SK-N-SH treated with all-trans-retinoic acid at 6 μM for 48 hours (cell line): ENCODE data around the gene MSLN.

Experiments used
- ATAC-seq: fragments of 200-7000 bp; cut with Tn5 transposase; 3 replicates; pipeline ENCODE4 v1.9.1; 2020; ENCODE audit warnings: mild to moderate bottlenecking, moderate library complexity
- ARNTL ChIP-seq: fragments of 450-650 bp; formaldehyde crosslinking; IDR thresholded peaks from 2 replicates; pipeline ENCODE4 v1.5.0; 2020; ENCODE audit warnings: low read depth, mild to moderate bottlenecking, moderate library complexity, borderline replicate concordance
- BACH2 ChIP-seq: fragments of 250-450 bp; sonication (Bioruptor Pico); IDR thresholded peaks from 2 replicates; pipeline ENCODE4 v1.9.0; 2021; ENCODE audit warnings: mild to moderate bottlenecking, borderline replicate concordance
- CSDC2 ChIP-seq: fragments of 250-450 bp; sonication (Bioruptor Pico); IDR thresholded peaks from 2 replicates; pipeline ENCODE4 v1.5.0; 2020; ENCODE audit warnings: mild to moderate bottlenecking, moderate library complexity
- ESRRG ChIP-seq: fragments of 250-450 bp; sonication (Bioruptor Pico); IDR thresholded peaks from 2 replicates; pipeline ENCODE4 v1.6.1; 2021; ENCODE audit warnings: mild to moderate bottlenecking
- GLIS3 ChIP-seq: fragments of 250-450 bp; sonication (Bioruptor Pico); IDR thresholded peaks from 2 replicates; pipeline ENCODE4 v1.5.0; 2020; ENCODE audit warnings: mild to moderate bottlenecking, moderate library complexity
- ISL1 ChIP-seq: fragments of 250-450 bp; sonication (Bioruptor Pico); IDR thresholded peaks from 2 replicates; pipeline ENCODE4 v2.1.2; 2022; ENCODE audit warnings: mild to moderate bottlenecking, moderate library complexity
- PPARA ChIP-seq: fragments of 250-450 bp; sonication (Bioruptor Pico); IDR thresholded peaks from 2 replicates; pipeline ENCODE4 v1.5.0; 2020; ENCODE audit warnings: mild to moderate bottlenecking, borderline replicate concordance
- RARB ChIP-seq: fragments of 250-450 bp; sonication (Bioruptor Pico); IDR thresholded peaks from 2 replicates; pipeline ENCODE4 v1.8.0; 2021; ENCODE audit warnings: mild to moderate bottlenecking, moderate library complexity
- TCF4 ChIP-seq: fragments of 250-450 bp; sonication (Bioruptor Pico); IDR thresholded peaks from 2 replicates; pipeline ENCODE4 v1.8.0; 2021; ENCODE audit warnings: mild to moderate bottlenecking, moderate library complexity, borderline replicate concordance
- TOX ChIP-seq: fragments of 250-450 bp; sonication (Bioruptor Pico); IDR thresholded peaks from 2 replicates; pipeline ENCODE4 v1.8.0; 2021; ENCODE audit warnings: mild to moderate bottlenecking, moderate library complexity, borderline replicate concordance
- ZC3H10 ChIP-seq: fragments of 250-450 bp; sonication (Bioruptor Pico); IDR thresholded peaks from 2 replicates; pipeline ENCODE4 v1.5.1; 2021; ENCODE audit warnings: mild to moderate bottlenecking, moderate library complexity
- ZNF70 ChIP-seq: fragments of 450-650 bp; formaldehyde crosslinking; IDR thresholded peaks from 2 replicates; pipeline ENCODE4 v1.5.0; 2020; ENCODE audit warnings: mild to moderate bottlenecking, moderate library complexity
- ZNF8 ChIP-seq: fragments of 450-650 bp; formaldehyde crosslinking; IDR thresholded peaks from 2 replicates; pipeline ENCODE4 v1.5.0; 2020; ENCODE audit warnings: mild to moderate bottlenecking, moderate library complexity
- TF ChIP-seq, protein P1 (sequence below): fragments of 250-450 bp; sonication (Bioruptor Pico); IDR thresholded peaks from 2 replicates; pipeline ENCODE4 v1.5.1; 2021; ENCODE audit warnings: mild to moderate bottlenecking, moderate library complexity
- TF ChIP-seq, protein P2 (sequence below): fragments of 250-450 bp; sonication (Bioruptor Pico); IDR thresholded peaks from 2 replicates; pipeline ENCODE4 v1.5.1; 2020; ENCODE audit warnings: low read depth, mild to moderate bottlenecking, moderate library complexity
- TF ChIP-seq, protein P3 (sequence below): fragments of 250-450 bp; sonication (Bioruptor Pico); IDR thresholded peaks from 2 replicates; pipeline ENCODE4 v1.8.0; 2020; ENCODE audit warnings: mild to moderate bottlenecking, moderate library complexity, borderline replicate concordance
- TF ChIP-seq, protein P4 (sequence below): fragments of 250-450 bp; sonication (Bioruptor Pico); IDR thresholded peaks from 2 replicates; pipeline ENCODE4 v1.5.0; 2020; ENCODE audit warnings: mild to moderate bottlenecking, moderate library complexity
- TF ChIP-seq, protein P5 (sequence below): fragments of 250-450 bp; sonication (Bioruptor Pico); IDR thresholded peaks from 2 replicates; pipeline ENCODE4 v1.8.0; 2021; ENCODE audit warnings: low read depth, mild to moderate bottlenecking, moderate library complexity, borderline replicate concordance

The MSLN gene

DNA sequence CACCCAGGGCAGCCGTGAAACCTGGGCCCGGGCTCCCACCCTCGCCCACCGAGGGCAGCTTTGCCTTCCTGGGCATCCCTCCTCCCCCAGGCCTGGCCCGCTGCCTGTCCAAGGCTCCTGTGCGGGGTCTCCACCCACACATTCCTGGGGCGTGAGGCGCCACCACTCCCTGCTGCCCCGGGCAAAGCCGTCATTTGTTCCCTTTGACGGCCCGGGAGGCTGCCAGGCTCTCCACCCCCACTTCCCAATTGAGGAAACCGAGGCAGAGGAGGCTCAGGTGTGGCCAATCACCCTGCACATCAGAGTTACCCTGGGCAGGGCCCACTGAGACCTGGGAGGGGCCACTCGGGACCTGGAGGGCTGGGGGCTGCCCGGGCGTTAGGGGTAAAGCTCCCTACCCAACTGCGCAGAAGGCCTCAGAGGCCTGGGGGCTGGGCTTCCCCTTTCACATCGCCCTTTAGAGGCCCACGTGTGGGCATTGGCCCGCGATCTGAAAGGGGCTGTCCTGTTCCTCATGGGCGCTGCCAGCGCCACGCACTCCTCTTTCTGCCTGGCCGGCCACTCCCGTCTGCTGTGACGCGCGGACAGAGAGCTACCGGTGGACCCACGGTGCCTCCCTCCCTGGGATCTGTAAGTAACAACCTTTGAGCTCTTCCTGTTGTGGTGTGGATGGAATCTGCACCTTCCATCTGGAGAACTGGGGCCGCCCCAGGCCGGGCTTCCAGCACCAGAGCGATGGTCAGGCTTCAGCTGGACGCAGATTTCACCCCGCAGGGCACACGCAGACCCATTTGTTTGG, at the start of gene MSLN:
Gene MSLN, plus strand, starts transcription at position 190 of the 799 bp plus-strand sequence. CDS start 1,947 bp downstream, outside the sequence.
- TF ChIP-seq, protein P1, sequence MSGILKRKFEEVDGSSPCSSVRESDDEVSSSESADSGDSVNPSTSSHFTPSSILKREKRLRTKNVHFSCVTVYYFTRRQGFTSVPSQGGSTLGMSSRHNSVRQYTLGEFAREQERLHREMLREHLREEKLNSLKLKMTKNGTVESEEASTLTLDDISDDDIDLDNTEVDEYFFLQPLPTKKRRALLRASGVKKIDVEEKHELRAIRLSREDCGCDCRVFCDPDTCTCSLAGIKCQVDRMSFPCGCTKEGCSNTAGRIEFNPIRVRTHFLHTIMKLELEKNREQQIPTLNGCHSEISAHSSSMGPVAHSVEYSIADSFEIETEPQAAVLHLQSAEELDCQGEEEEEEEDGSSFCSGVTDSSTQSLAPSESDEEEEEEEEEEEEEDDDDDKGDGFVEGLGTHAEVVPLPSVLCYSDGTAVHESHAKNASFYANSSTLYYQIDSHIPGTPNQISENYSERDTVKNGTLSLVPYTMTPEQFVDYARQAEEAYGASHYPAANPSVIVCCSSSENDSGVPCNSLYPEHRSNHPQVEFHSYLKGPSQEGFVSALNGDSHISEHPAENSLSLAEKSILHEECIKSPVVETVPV (CRISPR knock-in tag): no peak
- TF ChIP-seq ESRRG (no peak), ZNF70 (CRISPR knock-in tag) (no peak), TOX (CRISPR knock-in tag) (no peak), ZC3H10 (CRISPR knock-in tag) (no peak), CSDC2 (CRISPR knock-in tag) (no peak), BACH2 (CRISPR knock-in tag) (no peak), ZNF8 (no peak), GLIS3 (CRISPR knock-in tag) (no peak), ISL1 (no peak), PPARA (CRISPR knock-in tag) (no peak)
- TF ChIP-seq, protein P2, sequence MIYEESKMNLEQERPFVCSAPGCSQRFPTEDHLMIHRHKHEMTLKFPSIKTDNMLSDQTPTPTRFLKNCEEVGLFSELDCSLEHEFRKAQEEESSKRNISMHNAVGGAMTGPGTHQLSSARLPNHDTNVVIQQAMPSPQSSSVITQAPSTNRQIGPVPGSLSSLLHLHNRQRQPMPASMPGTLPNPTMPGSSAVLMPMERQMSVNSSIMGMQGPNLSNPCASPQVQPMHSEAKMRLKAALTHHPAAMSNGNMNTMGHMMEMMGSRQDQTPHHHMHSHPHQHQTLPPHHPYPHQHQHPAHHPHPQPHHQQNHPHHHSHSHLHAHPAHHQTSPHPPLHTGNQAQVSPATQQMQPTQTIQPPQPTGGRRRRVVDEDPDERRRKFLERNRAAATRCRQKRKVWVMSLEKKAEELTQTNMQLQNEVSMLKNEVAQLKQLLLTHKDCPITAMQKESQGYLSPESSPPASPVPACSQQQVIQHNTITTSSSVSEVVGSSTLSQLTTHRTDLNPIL: no peak
- TF ChIP-seq, protein P3, sequence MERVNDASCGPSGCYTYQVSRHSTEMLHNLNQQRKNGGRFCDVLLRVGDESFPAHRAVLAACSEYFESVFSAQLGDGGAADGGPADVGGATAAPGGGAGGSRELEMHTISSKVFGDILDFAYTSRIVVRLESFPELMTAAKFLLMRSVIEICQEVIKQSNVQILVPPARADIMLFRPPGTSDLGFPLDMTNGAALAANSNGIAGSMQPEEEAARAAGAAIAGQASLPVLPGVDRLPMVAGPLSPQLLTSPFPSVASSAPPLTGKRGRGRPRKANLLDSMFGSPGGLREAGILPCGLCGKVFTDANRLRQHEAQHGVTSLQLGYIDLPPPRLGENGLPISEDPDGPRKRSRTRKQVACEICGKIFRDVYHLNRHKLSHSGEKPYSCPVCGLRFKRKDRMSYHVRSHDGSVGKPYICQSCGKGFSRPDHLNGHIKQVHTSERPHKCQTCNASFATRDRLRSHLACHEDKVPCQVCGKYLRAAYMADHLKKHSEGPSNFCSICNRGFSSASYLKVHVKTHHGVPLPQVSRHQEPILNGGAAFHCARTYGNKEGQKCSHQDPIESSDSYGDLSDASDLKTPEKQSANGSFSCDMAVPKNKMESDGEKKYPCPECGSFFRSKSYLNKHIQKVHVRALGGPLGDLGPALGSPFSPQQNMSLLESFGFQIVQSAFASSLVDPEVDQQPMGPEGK (CRISPR knock-in tag): no peak
- TF ChIP-seq, protein P4, sequence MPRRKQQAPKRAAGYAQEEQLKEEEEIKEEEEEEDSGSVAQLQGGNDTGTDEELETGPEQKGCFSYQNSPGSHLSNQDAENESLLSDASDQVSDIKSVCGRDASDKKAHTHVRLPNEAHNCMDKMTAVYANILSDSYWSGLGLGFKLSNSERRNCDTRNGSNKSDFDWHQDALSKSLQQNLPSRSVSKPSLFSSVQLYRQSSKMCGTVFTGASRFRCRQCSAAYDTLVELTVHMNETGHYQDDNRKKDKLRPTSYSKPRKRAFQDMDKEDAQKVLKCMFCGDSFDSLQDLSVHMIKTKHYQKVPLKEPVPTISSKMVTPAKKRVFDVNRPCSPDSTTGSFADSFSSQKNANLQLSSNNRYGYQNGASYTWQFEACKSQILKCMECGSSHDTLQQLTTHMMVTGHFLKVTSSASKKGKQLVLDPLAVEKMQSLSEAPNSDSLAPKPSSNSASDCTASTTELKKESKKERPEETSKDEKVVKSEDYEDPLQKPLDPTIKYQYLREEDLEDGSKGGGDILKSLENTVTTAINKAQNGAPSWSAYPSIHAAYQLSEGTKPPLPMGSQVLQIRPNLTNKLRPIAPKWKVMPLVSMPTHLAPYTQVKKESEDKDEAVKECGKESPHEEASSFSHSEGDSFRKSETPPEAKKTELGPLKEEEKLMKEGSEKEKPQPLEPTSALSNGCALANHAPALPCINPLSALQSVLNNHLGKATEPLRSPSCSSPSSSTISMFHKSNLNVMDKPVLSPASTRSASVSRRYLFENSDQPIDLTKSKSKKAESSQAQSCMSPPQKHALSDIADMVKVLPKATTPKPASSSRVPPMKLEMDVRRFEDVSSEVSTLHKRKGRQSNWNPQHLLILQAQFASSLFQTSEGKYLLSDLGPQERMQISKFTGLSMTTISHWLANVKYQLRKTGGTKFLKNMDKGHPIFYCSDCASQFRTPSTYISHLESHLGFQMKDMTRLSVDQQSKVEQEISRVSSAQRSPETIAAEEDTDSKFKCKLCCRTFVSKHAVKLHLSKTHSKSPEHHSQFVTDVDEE (CRISPR knock-in tag): no peak
- TF ChIP-seq, protein P5, sequence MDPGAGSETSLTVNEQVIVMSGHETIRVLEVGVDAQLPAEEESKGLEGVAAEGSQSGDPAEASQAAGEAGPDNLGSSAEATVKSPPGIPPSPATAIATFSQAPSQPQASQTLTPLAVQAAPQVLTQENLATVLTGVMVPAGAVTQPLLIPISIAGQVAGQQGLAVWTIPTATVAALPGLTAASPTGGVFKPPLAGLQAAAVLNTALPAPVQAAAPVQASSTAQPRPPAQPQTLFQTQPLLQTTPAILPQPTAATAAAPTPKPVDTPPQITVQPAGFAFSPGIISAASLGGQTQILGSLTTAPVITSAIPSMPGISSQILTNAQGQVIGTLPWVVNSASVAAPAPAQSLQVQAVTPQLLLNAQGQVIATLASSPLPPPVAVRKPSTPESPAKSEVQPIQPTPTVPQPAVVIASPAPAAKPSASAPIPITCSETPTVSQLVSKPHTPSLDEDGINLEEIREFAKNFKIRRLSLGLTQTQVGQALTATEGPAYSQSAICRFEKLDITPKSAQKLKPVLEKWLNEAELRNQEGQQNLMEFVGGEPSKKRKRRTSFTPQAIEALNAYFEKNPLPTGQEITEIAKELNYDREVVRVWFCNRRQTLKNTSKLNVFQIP: no peak
- ATAC-seq: peak; percentile 11; the same call in 1 of the 3 replicates

DNA sequence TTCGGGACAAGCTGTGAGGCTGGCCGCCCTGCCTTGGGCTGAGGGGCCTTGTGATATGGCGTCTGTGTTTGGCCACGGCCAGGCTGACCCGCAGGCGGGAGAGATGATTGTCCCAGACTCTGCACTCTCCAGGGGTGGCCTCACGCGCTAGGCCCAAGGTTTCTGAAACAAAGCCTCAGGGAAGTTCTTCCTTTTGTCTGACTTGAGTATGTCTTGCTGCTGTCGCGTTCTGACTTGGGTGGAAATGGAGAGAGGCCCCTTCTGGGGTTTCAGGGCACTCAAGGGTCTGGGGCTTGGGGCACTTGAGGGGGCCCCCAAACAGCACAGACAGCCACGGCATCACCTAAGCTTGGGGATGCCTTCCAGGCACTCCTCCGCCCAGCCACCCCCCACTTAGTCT, 49.5 kb upstream of the MSLN start:
- no peak for ATAC-seq
- TF ChIP-seq CSDC2 (CRISPR knock-in tag): no peak
- TF ChIP-seq, protein P1 (CRISPR knock-in tag): no peak
- TF ChIP-seq TCF4 (CRISPR knock-in tag): no peak
- TF ChIP-seq ESRRG: no peak
- TF ChIP-seq TOX (CRISPR knock-in tag): no peak
- TF ChIP-seq, protein P3 (CRISPR knock-in tag): no peak
- TF ChIP-seq, protein P5: no peak
- TF ChIP-seq, protein P2: no peak
- no peak for TF ChIP-seq ARNTL (CRISPR knock-in tag)
- TF ChIP-seq ZNF8: no peak
- no peak for TF ChIP-seq RARB (CRISPR knock-in tag)
- no peak for TF ChIP-seq PPARA (CRISPR knock-in tag)
